PFSK-1 (cell line): ENCODE measurements around the gene BORA.

Source experiments
- FOXP2 ChIP-seq: optimal IDR thresholded peaks from 2 replicates; pipeline ENCODE3; 2011; ENCODE audit warnings: borderline replicate concordance, control low read depth, inconsistent platforms; ENCODE audit not compliant: insufficient read depth; ENCODE audit errors: extremely low read length, extremely low read depth
- POLR2AphosphoS5 ChIP-seq: IDR thresholded peaks from 2 replicates; pipeline ENCODE4 v1.6.1; 2012; ENCODE audit warnings: low read depth, mild to moderate bottlenecking, control low read depth, low read length, moderate library complexity
- REST ChIP-seq, 2 experiments: IDR thresholded peaks; 2 replicates each; pipeline versions ENCODE4 v1.6.1 to v1.8.0; 2011 to 2012; ENCODE audit warnings: low read depth in 2 of 2, low read length in 2 of 2, control low read depth in 1 of 2, inconsistent platforms in 1 of 2, mild to moderate bottlenecking in 1 of 2, moderate library complexity in 1 of 2; ENCODE audit not compliant: insufficient read depth in 1 of 2
- SIN3A ChIP-seq: IDR thresholded peaks from 2 replicates; pipeline ENCODE4 v1.6.1; 2012; ENCODE audit warnings: mild to moderate bottlenecking, low read length, moderate library complexity, borderline replicate concordance; ENCODE audit not compliant: insufficient read depth
- TAF1 ChIP-seq: IDR thresholded peaks from 2 replicates; pipeline ENCODE4 v1.6.1; 2012; ENCODE audit warnings: low read length, control low read depth, borderline replicate concordance; ENCODE audit not compliant: insufficient read depth

GRCh38 chr13:72760189-72760588, 32.5 kb downstream of the BORA start:
- no peak for TF ChIP-seq TAF1
- no peak for TF ChIP-seq POLR2AphosphoS5
- no peak for TF ChIP-seq REST (IDR thresholded peaks at IDR 0.05; ENCODE audit: insufficient read depth in 1 of 2, low read depth in 2 of 2, low read length in 2 of 2)
- no peak for TF ChIP-seq SIN3A
- no peak for TF ChIP-seq FOXP2
